ENCODE results near the gene PDLIM5. TPM values are rescaled to one million over a fixed set of nuclear protein-coding genes. Genes with fewer than 3 reads are reported as not detected.

The PDLIM5 gene
- total RNA-seq, 1 donor from 2014 or later, result 1,169 TPM

DNA sequence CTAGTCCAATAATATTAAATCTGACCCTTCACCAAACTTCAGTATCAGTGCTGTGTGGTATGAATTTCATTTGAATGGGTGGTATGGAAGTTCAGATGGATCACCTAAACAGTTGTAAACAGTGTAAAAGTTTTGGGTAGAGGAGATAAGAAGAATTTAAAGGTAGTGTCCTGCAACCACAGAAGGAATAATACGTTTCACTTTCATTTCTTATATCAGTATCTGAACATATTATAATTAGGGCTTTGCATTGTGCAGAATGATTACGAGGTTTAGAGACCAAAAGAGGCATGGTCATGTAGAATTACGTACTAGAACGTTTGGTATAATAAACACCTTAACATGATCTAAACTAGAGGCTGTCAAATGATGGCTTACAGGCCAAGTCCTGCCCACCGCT, 116.1 kb downstream of the PDLIM5 start:
- intact Hi-C loops (cut with micrococcal nuclease), result no loop called here
- ATAC-seq (no peak), DNase-seq (no peak)

DNA sequence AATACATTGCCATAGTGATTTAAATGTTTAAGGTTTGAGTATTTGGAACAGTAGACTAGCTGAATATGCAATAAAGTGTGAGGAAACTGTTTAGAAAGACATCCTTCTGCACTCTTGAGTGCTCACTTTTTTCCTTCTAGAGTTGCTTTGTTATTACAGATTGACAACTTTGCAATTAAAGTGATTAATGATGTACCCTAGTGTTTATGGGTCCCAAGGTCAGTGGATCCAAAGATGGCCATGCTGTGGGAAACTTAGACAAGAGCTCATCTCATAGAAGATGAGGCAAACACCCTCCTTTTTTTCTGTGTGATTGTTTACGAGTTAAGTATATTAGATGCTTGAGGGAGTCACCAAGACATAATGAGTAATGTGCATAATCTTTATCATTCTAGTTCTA, 118.8 kb downstream of the PDLIM5 start:
- no peak for ATAC-seq
- no peak for DNase-seq
- intact Hi-C loops (cut with micrococcal nuclease), result no loop called here

DNA sequence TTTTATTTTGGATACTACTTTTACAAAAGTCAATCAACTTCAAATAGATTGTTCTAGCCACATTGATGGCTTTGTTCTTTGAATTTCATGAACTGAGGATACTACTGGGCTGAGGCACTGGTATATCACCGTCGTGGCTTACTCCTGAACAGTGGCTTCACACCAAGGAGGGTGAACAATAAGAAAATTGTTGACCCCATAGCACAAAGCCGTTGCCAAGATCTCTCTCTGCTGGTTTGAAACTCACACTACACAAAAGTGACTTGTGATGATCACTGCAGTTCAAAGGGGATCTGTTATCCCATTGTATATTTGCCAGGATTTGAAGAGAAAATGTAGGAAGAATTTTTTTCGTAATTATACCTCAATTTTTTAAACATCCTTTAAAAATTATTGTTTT, 119.6 kb downstream of the PDLIM5 start:
- intact Hi-C loops (cut with micrococcal nuclease), result no loop called here
- ATAC-seq, result peak; percentile 13

DNA sequence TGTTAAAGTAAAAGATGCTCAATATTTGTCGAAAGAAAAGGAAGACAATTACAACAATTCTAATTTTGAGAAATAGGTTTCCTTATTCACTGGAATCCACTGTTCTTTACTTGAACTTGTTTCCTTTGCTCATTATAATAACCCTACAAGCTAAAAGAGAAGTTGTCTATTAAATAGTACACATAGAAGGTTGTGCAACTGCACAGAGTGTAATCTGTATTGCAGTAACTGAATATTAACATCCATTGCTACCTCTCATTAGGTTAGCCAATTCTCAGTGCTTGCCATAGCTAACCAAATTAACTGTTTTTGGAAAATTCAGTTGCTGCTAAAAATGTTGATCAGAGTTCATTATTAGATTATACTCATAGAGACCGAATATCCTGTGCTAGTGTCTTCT, 120.0 kb downstream of the PDLIM5 start:
- intact Hi-C loops (cut with micrococcal nuclease), result no loop called here
- no peak for ATAC-seq
- no peak for DNase-seq

More for the DNA sequence above, 119.6 kb downstream of the PDLIM5 start:
- DNase-seq, result no peak

DNA sequence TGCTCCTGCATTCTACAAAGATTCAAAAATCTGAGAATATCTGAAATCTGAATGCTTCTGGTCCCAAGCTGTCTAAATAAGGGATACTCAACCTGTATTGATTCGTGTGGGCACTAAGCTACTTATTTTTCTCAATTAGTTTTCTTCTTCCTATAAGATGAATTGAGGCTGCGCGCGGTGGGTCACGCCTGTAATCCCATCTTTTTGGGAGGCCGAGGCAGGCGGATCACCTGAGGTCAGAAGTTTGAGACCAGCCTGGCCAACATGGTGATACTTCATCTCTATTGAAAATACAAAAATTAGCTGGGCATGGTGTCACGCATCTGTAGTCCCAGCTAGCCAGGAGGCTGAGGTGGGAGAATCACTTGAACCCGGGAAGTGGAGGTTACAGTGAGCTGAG, 122.3 kb downstream of the PDLIM5 start:
- ATAC-seq (no peak), DNase-seq (no peak)
- intact Hi-C loops (cut with micrococcal nuclease), result no loop called here

DNA sequence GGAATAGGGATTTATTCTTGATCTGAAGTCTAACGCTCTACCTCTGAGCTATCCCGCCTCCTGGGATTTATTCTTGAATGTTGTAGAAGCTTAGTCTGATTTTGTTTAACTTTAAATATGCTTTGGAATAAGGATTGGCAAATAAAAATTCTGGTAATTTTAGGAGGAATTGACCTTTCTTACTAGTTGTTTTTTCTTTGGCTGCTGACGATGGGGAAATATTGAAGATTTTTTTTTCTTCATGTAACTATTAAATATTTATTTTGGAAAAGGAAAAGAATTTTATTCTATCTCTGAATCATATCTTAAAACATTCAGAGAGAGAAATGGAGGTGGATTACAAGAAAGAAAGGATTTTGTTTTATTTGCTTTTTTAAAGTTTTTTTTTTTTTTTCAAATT, 122.9 kb downstream of the PDLIM5 start:
- ATAC-seq (no peak), DNase-seq (no peak)
- intact Hi-C loops (cut with micrococcal nuclease), result no loop called here

DNA sequence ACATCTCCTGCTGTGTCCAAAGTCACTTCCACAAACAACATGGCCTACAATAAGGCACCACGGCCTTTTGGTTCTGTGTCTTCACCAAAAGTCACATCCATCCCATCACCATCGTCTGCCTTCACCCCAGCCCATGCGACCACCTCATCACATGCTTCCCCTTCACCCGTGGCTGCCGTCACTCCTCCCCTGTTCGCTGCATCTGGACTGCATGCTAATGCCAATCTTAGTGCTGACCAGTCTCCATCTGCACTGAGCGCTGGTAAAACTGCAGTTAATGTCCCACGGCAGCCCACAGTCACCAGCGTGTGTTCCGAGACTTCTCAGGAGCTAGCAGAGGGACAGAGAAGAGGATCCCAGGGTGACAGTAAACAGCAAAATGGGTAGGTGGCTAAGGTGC, 123.9 kb downstream of the PDLIM5 start:
- ATAC-seq, result peak; percentile 45
- intact Hi-C loops (cut with micrococcal nuclease), result no loop called here
- DNase-seq, result no peak

DNA sequence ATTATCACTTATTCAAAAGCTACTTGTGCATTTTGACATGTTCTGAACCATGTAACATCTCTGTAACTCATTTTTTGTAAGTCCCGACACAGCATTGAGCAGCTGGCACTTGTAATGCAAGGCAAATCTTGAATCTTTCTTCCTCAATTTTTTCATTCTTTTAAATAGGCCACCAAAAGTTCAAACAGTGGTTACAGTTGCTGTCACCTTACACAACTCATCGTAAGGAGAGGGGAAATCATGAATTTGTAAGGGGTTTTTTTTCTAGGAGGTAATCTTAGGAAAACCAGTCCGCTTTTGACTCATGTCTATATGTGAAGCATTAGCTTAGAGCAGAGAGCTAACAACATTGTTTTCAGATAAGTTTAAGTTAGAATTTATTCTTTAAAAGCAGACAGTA, 124.5 kb downstream of the PDLIM5 start:
- intact Hi-C loops (cut with micrococcal nuclease), result no loop called here
- no peak for DNase-seq
- no peak for ATAC-seq

DNA sequence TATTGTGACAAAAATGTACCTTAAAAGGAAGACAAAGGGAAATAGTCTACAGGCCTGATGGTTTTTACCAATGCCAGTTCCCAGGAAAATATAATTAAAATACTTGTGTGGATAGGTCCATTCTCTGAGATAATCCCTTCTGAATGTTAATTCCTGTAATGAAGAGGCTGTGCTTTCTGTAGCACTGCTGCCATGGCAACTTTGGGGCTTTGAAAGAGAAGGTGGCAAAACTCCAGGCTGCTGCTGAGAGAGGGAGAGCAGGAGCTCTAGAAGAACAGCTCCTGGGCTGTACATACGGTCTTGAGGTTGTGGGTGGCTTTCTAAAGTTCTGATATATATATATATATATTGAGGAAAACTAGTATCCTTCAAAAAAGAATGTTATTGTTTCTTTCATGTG, 125.4 kb downstream of the PDLIM5 start:
- peak; percentile 48 for DNase-seq
- intact Hi-C loops (cut with micrococcal nuclease), result no loop called here
- peak; percentile 73 for ATAC-seq

DNA sequence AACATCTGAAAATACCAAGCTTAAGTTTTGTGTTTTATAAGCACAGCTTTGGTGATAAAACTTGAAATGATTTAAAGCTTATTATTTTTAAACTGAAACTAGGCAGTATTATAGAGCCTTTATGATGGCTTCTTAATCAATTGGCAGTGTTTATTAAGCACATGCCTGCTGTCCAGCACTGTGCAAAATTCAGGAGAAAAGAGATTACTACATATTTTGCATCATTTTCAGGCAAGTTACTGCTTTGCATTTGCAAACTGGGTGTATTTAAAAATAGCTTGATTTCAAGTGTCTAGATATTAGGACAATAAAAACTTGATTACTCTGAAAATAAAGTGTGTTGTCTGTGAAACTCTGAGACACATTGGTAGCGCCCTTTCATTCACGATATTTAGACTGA, 126.5 kb downstream of the PDLIM5 start:
- ATAC-seq, result no peak
- no peak for DNase-seq
- intact Hi-C loops (cut with micrococcal nuclease), result no loop called here

DNA sequence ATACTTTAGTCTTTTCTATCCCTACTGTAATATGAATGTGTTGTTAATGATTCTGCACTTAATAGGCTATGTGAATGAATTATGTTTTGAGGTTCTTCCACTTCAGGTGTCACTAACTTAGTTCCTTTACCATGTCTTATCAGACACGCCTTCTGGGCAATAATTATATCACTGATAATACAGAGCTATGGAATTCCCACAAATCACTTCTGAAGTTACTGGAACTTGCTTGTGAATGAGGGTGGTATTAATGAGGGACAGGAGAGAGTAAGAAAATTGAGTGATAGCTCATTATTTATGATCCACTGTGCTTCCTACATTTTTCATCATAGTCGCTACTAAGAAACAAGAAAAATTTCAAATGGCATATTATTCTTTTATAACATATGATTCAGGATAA, 130.0 kb downstream of the PDLIM5 start:
- intact Hi-C loops (cut with micrococcal nuclease), result no loop called here
- no peak for ATAC-seq
- DNase-seq, result no peak

DNA sequence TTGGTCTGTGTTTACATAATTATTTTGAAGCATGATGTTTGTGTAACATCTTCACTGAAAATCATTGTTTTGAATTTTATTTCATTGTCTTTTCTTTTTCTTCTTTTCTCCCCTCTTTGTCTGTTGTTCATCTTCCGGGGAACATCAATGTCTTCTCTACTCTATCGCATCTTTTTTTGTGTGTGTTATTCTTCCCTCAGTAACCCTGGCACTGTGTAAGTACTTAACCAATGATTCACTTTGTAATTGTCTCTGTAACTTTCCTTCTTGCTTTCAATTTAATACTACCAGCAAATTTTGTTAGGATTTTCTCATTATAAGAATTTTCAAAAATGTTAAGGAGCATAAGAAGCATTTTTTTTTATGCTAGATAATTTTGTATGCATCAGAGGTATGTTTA, 130.8 kb downstream of the PDLIM5 start:
- intact Hi-C loops (cut with micrococcal nuclease), result no loop called here
- no peak for DNase-seq
- ATAC-seq, result no peak

DNA sequence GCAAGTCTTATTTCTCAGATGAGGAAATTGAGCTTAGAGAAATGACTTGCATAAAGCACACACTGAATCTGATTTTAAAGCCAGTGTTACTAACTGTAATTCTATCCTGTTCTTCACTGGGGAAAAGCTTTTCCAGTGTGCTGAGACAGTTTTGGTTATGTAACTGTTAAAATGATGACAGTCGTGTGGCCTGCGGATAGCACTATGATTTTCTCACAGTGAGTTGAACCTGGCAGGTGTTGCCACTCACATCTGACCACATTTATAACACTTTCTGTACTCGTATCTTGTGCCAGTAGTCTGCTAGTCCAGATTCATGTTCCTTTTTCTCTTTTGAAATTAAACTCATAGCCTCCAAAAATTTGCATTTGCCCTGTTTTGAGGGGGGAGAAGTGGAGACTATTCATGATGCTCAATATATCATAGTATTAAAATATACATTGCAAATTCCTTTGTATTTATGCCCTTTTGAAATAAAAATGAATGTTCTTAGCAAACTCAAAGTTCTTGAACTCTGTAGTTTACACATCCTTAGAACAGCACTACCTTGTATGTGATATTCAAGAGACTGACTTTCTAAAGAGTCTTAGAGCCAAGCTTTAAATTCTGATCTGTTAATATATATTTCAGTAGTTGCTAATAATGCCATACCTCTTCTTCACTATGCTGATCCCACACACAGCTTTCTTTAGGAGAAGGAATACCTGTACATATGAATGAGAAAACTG, 132.3 kb downstream of the PDLIM5 start:
- DNase-seq (no peak), ATAC-seq (peak; percentile 12)
- intact Hi-C loops (cut with micrococcal nuclease), result no loop called here

DNA sequence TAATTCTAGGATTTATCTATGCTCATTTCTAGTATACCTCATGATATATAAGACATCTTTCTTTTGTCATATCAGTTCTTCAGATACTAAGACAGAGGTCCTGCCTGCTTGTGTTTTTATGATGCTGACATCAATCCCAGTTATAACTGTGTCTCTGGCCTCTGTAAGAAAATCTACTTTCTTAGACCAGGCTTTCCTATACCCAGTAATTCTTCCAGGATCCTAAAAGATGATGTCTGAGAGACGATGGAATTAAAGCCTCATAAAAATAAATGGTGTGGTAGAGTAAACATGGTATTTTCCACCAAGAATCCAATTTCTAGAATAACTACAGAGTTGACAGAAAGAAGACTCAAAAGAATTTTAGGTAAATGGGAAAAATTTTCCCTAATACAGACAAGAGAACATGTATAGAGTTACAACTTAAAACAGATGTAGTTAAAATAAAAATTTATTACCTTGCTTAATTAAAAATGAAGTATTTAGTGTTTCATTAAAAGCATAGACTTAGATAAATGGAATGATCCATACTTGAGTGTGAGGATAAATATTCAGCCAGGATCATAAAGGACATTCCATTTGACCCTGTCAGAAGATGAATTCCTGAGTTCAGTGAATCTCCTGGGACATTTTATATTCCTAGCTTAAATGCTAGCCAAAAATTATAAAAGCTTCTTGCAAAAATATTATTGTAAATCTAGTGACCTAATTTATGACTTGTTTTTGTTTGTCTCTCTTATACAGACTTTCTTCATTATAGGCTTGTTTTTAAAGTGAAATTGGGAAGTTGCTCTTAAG, 137.4 kb downstream of the PDLIM5 start:
- intact Hi-C loops (cut with micrococcal nuclease), result no loop called here
- no peak for ATAC-seq
- DNase-seq, result no peak

DNA sequence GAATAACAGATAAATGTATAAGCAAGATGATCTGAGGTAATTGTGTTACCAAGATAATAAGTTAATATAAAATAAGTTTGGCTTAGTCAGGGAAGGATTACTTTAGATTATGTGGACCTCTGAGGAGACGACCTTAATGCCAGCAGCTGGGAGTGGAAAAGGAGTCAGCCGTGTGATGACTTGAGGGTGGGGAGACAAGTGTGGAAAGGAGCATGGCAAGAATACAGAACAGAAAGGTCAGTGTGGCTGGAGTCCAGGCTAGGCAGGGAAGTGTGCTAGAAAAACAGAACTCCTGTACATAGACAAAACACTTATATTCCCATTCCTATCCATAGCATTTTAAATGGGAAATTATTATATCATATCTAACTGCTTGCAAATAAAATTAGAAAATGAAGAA, 138.8 kb downstream of the PDLIM5 start:
- peak; percentile 65 for ATAC-seq
- no peak for DNase-seq
- intact Hi-C loops (cut with micrococcal nuclease), result no loop called here

DNA sequence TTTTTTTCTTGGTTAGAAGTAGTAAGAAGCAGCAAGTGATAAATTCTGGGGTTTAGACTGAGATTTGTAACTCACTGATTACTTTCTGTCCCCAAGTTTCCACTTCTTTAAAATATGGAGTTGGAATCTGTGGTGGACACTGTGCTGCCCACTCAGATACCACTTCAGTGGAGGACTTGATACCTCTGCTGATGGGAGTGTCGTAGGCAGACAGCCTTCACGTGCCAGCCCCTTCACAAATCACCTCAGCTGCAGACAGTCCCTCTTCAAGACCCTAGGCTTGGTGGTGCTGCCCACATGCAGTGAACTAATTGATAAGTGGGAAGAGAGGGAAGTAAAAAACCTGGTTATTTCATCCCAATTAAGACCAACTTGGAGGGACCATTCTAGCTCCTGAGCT, 139.5 kb downstream of the PDLIM5 start:
- ATAC-seq, result peak; percentile 37
- DNase-seq, result no peak
- intact Hi-C loops (cut with micrococcal nuclease), result no loop called here

DNA sequence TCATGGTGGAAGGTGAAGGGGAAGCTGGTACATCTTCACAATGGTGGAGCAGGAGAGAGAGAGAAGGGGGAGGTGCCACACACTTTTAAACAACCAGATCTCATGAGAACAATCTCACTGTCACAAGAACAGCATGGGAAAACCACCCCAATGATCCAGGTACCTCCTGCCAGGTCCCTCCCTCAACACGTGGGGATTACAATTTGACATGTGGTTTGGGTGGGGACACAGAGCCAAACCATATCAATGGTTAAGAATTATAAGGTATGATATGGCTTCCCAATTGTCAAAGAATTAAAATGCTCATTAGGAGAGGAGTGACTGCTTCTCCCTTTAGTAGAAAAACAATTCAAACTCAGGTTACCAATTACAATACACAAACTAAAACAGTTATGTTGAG, 143.3 kb downstream of the PDLIM5 start:
- intact Hi-C loops (cut with micrococcal nuclease), result loop anchor here (5.0 kb wide), 1 partner anchor 188 kb away; no protein-coding TSS in a partner anchor
- peak; percentile 5 for ATAC-seq
- no peak for DNase-seq

DNA sequence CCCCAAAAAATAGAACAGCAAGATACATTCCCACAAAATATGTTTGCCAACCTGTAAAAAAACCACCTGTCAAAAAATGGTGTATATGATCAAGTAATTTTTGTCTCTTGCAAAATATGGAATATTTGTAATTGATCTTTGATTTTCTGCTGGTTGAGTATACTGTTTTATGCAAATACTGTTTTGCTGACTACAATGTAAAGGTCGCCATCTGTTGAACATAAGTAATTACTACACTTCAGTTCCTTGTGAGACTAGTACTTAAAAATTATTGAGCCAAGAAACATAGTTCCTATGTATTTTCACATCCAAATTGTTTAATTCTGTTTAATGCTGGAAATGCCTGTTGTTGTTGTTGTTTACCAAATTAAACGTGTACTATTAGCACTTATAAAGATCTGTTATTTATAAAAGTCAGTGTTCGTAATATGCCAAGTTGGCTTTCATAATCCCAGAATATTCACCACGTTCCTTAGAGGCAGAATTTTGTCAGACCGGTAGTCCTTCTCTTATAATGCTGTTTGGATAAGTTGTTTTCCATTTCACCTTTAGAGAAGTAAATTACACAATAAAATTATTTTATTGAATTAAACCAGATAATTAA, 144.2 kb downstream of the PDLIM5 start:
- DNase-seq (no peak), ATAC-seq (no peak)
- intact Hi-C loops (cut with micrococcal nuclease), result loop anchor here (5.0 kb wide), 1 partner anchor 189 kb away; no protein-coding TSS in a partner anchor

DNA sequence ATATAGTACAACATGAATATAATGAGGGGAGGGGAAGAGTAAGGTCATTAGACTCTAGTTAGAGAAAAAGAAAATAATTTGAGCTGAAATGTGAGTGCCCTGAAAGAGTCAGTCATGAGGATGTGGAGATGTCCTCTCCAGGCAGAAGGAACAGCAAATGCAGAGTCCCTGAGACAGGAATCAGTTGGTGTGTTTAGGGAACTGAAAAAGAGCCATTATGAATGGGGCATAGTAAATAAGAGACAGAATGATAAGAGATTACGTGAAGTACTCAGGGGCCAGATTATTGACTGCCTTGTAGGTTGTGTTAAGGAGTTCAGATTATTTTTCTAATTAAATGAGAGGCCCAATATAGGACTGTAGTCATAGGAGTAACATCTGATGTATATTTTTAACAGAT, 147.0 kb downstream of the PDLIM5 start:
- DNase-seq (no peak), ATAC-seq (peak; percentile 1)
- intact Hi-C loops (cut with micrococcal nuclease), result loop anchor here (5.0 kb wide), 1 partner anchor 191 kb away; no protein-coding TSS in a partner anchor

DNA sequence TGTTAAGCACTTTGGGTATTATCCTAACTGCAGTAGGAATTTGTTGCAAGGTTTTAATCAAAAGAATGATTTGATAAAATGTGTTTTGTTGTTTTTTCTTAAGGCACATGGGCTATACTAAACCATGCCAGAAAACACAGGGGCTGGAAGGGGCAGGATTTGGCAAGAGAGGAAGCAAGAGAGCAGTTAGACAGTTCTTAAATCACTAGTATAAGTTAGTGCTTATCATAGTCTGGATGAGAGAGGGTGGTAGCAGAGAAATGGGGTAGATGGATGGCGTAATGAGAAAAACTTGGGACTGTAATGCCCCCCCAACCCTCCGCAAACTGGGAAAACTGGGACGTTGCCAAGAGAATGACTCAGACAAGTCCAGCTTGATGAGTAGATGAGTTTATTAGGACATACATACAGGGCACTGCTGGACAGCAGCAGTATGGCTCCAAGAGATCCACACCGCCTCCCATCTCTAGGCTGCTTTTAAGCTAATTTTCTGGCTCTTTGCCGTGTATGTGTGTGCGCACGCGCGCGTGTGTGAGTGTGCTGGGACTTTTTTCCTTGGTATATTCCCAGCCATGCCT, 151.5 kb downstream of the PDLIM5 start:
- intact Hi-C loops (cut with micrococcal nuclease), result no loop called here
- no peak for DNase-seq
- peak; percentile 57 for ATAC-seq
